Measurements from ENCODE around the gene KRTAP10-9.
"Not testable (repeated sequence)": the region's sequence is repeated elsewhere in the genome, so short reads cannot be mapped to it uniquely, and the experiment has no call there.

KRTAP10-9 gene

GRCh38 chr21:44657635-44658540 is 31.0 kb downstream of the KRTAP10-9 start, which contains the start of gene KRTAP12-3:
Gene KRTAP12-3, plus strand, starts transcription at chr21:44657932. Its CDS starts 48 bp downstream, at chr21:44657980.
- TF ChIP-seq CTCF (conservative IDR thresholded peaks at IDR 0.05; ENCODE audit: low read depth, low read length) = no peak
- H3K4me3 ChIP-seq (ENCODE audit: low read depth, low read length) = no peak within 1 kb of the TSS
- DNase-seq (ENCODE audit: low read depth) = no peak

- TF ChIP-seq CTCF (conservative IDR thresholded peaks at IDR 0.05; ENCODE audit: low read depth, low read length) = no peak
- no peak for DNase-seq (ENCODE audit: low read depth)
- no peak overlapping the region for H3K4me3 ChIP-seq (ENCODE audit: low read depth, low read length)
These were observed 31.6 kb downstream of the KRTAP10-9 start for GRCh38 chr21:44658541-44658910.

GRCh38 chr21:44658913-44659595 is 32.2 kb downstream of the KRTAP10-9 start:
- H3K4me3 ChIP-seq (ENCODE audit: low read depth, low read length) = no peak overlapping the region
- no peak for TF ChIP-seq CTCF (conservative IDR thresholded peaks at IDR 0.05; ENCODE audit: low read depth, low read length)
- no peak for DNase-seq (ENCODE audit: low read depth)

- not testable (repeated sequence) for DNase-seq (ENCODE audit: low read depth); H3K4me3 ChIP-seq (ENCODE audit: low read depth, low read length)
These were observed 34.7 kb downstream of the KRTAP10-9 start for GRCh38 chr21:44661567-44661966.

- DNase-seq (ENCODE audit: low read depth) = no peak
- no peak overlapping the region for H3K4me3 ChIP-seq (ENCODE audit: low read depth, low read length)
- no peak for TF ChIP-seq CTCF (conservative IDR thresholded peaks at IDR 0.05; ENCODE audit: low read depth, low read length)
These were observed 37.8 kb downstream of the KRTAP10-9 start for GRCh38 chr21:44664691-44665090.

GRCh38 chr21:44666401-44667320 is 39.8 kb downstream of the KRTAP10-9 start, which contains the start of gene KRTAP12-2:
Gene KRTAP12-2, minus strand, starts transcription at chr21:44666927. Its CDS starts 41 bp downstream, at chr21:44666886.
- H3K4me3 ChIP-seq (ENCODE audit: low read depth, low read length) = no peak within 1 kb of the TSS
- DNase-seq (ENCODE audit: low read depth) = no peak
- no peak for TF ChIP-seq CTCF (conservative IDR thresholded peaks at IDR 0.05; ENCODE audit: low read depth, low read length)

Data from choroid plexus epithelial cell (primary cell).